HG02623 (cell line): ENCODE results near the gene CNTNAP2.

ENCODE experiments used
- ATAC-seq: cut with Tn5 transposase; IDR thresholded peaks from one replicate; pipeline ENCODE4 v1.9.1; 2021; ENCODE audit warnings: moderate library complexity; ENCODE audit not compliant: unreplicated experiment

Gene CNTNAP2

GRCh38 chr7:147193476-147193875, 1076.9 kb downstream of the CNTNAP2 start:
- ATAC-seq, result no peak

GRCh38 chr7:147196481-147196880, 1079.9 kb downstream of the CNTNAP2 start:
- no peak for ATAC-seq

- ATAC-seq, result no peak
Measured at GRCh38 chr7:147197006-147197405, 1080.4 kb downstream of the CNTNAP2 start.

- ATAC-seq, result no peak
Measured at GRCh38 chr7:147199868-147200267, 1083.3 kb downstream of the CNTNAP2 start.

- ATAC-seq, result no peak
Measured at GRCh38 chr7:147207988-147208387, 1091.4 kb downstream of the CNTNAP2 start.

GRCh38 chr7:147231275-147231674, 1114.7 kb downstream of the CNTNAP2 start:
- ATAC-seq, result no peak

- ATAC-seq, result no peak
Measured at GRCh38 chr7:147235645-147236382, 1119.2 kb downstream of the CNTNAP2 start.

- ATAC-seq, result no peak
Measured at GRCh38 chr7:147240468-147240867, 1123.9 kb downstream of the CNTNAP2 start.

- ATAC-seq, result peak; percentile 64
Measured at GRCh38 chr7:147245274-147245673, 1128.7 kb downstream of the CNTNAP2 start.

GRCh38 chr7:147249956-147250355, 1133.4 kb downstream of the CNTNAP2 start:
- no peak for ATAC-seq

- ATAC-seq, result no peak
Measured at GRCh38 chr7:147251751-147252325, 1135.2 kb downstream of the CNTNAP2 start.

GRCh38 chr7:147261693-147262092, 1145.1 kb downstream of the CNTNAP2 start:
- no peak for ATAC-seq

GRCh38 chr7:147265528-147265927, 1148.9 kb downstream of the CNTNAP2 start:
- no peak for ATAC-seq

- ATAC-seq, result no peak
Measured at GRCh38 chr7:147276106-147276505, 1159.5 kb downstream of the CNTNAP2 start.

GRCh38 chr7:147276783-147277370, 1160.3 kb downstream of the CNTNAP2 start:
- no peak for ATAC-seq

GRCh38 chr7:147279514-147279913, 1162.9 kb downstream of the CNTNAP2 start:
- no peak for ATAC-seq

- no peak for ATAC-seq
Measured at GRCh38 chr7:147279964-147280374, 1163.4 kb downstream of the CNTNAP2 start.

- no peak for ATAC-seq
Measured at GRCh38 chr7:147282204-147282603, 1165.6 kb downstream of the CNTNAP2 start.

GRCh38 chr7:147296201-147296600, 1179.6 kb downstream of the CNTNAP2 start:
- no peak for ATAC-seq

- no peak for ATAC-seq
Measured at GRCh38 chr7:147296986-147297385, 1180.4 kb downstream of the CNTNAP2 start.

GRCh38 chr7:147298611-147299043, 1182.0 kb downstream of the CNTNAP2 start:
- no peak for ATAC-seq

GRCh38 chr7:147300293-147300692, 1183.7 kb downstream of the CNTNAP2 start:
- no peak for ATAC-seq
